ENCODE results near the gene KEL. TPM values are rescaled to one million over a fixed set of nuclear protein-coding genes. Genes with fewer than 3 reads are reported as not detected.

KEL gene
- total RNA-seq, 1 experiment from 2014 or later: 0.91 TPM

DNA sequence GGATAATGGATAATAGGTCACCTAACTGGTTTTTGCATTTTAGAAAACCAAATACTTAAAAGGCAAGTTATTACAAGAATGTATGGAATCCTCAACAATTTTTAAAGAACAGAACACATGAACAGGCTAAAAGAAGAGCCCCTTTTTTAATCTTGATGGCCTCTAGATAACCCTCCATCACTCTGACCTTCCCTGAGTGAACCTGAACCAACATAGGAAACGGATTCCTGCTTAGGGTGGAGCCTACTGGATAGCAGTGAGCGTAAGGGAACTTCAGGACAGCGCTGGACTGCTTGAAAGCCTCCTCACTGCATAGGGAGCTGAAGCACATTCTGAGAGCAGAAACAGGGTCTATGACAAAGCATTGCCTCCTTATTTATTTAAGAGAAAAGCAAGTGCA lies 49.1 kb downstream of the KEL start:
- intact Hi-C loops (cut with micrococcal nuclease): no loop called here
- H3K9ac ChIP-seq (ENCODE audit: low read length): no peak overlapping the region
- POLR2A ChIA-PET: no interaction called here
- no peaks in the 10 kb centered on the region for H4K20me1 ChIP-seq (ENCODE audit: insufficient read depth)
- H3K4me3 ChIP-seq (replicated peaks in 1 of 2; ENCODE audit: low read depth in 1 of 2, low read length in 2 of 2): no peak overlapping the region
- RAD21 ChIA-PET (ENCODE audit: low non-redundant PET in 1 of 2, low total read pairs in 2 of 2, uncharacterized antibody in 2 of 2, unreplicated experiment in 2 of 2): no interaction called here
- no peak overlapping the region for H3K27ac ChIP-seq (ENCODE audit: low read depth, low read length)
- CTCF ChIA-PET: no interaction called here
- no peaks in the 10 kb centered on the region for H3K36me3 ChIP-seq (ENCODE audit: control insufficient read depth in 1 of 2, insufficient read depth in 2 of 2, low read length in 2 of 2)
- H3K4me1 ChIP-seq (ENCODE audit: control insufficient read depth in 1 of 2, insufficient read depth in 2 of 2, low read length in 2 of 2): no peaks in the 10 kb centered on the region
- no peaks in the 10 kb centered on the region for H3K79me2 ChIP-seq (ENCODE audit: insufficient read depth, low read length)
- no peaks in the 10 kb centered on the region for H3K9me2 ChIP-seq (ENCODE audit: insufficient read depth)
- ATAC-seq (no peak), DNase-seq (ENCODE audit: low read depth, low spot score) (no peak)
- no TSS peak for BruUV-seq (replicated peaks)
- H3K9me3 ChIP-seq (ENCODE audit: control insufficient read depth in 1 of 2, insufficient read depth in 1 of 2, low read depth in 1 of 2, low read length in 2 of 2): no peaks in the 10 kb centered on the region
- TF ChIP-seq RAD21 (IDR thresholded peaks at IDR 0.05; ENCODE audit: low read depth) (no peak), YY1 (IDR thresholded peaks at IDR 0.05; ENCODE audit: extremely low read depth, insufficient replicate concordance, low read depth, low read length) (no peak), CBX3 (IDR thresholded peaks at IDR 0.05; ENCODE audit: low read depth) (no peak), JUND (IDR thresholded peaks at IDR 0.05) (no peak), ATF3 (IDR thresholded peaks at IDR 0.05) (no peak), EGR1 (IDR thresholded peaks at IDR 0.05; ENCODE audit: low read depth) (no peak), POLR2A (IDR thresholded peaks at IDR 0.05; ENCODE audit: borderline replicate concordance, extremely low read depth, insufficient read depth, insufficient read length) (no peak), SIN3A (IDR thresholded peaks at IDR 0.05; ENCODE audit: low read depth) (no peak), EZH2 (IDR thresholded peaks at IDR 0.05) (no peak), ELF1 (IDR thresholded peaks at IDR 0.05; ENCODE audit: borderline replicate concordance, low read depth) (no peak), TCF7L2 (IDR thresholded peaks at IDR 0.05; ENCODE audit: borderline replicate concordance, extremely low read depth, insufficient read depth, insufficient read length) (no peak), REST (IDR thresholded peaks at IDR 0.05; ENCODE audit: low read depth) (no peak), SP1 (IDR thresholded peaks at IDR 0.05; ENCODE audit: low read depth) (no peak), SRF (IDR thresholded peaks at IDR 0.05; ENCODE audit: low read depth) (no peak), FOSL1 (IDR thresholded peaks at IDR 0.05; ENCODE audit: low read depth) (no peak), MAX (IDR thresholded peaks at IDR 0.05) (no peak), EZH2phosphoT487 (IDR thresholded peaks at IDR 0.05; ENCODE audit: borderline replicate concordance) (no peak), ZNF274 (IDR thresholded peaks at IDR 0.05; ENCODE audit: low read depth, low read length) (no peak)
- TF ChIP-seq, protein P1, sequence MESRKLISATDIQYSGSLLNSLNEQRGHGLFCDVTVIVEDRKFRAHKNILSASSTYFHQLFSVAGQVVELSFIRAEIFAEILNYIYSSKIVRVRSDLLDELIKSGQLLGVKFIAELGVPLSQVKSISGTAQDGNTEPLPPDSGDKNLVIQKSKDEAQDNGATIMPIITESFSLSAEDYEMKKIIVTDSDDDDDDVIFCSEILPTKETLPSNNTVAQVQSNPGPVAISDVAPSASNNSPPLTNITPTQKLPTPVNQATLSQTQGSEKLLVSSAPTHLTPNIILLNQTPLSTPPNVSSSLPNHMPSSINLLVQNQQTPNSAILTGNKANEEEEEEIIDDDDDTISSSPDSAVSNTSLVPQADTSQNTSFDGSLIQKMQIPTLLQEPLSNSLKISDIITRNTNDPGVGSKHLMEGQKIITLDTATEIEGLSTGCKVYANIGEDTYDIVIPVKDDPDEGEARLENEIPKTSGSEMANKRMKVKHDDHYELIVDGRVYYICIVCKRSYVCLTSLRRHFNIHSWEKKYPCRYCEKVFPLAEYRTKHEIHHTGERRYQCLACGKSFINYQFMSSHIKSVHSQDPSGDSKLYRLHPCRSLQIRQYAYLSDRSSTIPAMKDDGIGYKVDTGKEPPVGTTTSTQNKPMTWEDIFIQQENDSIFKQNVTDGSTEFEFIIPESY (IDR thresholded peaks at IDR 0.05; ENCODE audit: extremely low read depth, insufficient replicate concordance, low read length): no peak
- TF ChIP-seq, protein P2, sequence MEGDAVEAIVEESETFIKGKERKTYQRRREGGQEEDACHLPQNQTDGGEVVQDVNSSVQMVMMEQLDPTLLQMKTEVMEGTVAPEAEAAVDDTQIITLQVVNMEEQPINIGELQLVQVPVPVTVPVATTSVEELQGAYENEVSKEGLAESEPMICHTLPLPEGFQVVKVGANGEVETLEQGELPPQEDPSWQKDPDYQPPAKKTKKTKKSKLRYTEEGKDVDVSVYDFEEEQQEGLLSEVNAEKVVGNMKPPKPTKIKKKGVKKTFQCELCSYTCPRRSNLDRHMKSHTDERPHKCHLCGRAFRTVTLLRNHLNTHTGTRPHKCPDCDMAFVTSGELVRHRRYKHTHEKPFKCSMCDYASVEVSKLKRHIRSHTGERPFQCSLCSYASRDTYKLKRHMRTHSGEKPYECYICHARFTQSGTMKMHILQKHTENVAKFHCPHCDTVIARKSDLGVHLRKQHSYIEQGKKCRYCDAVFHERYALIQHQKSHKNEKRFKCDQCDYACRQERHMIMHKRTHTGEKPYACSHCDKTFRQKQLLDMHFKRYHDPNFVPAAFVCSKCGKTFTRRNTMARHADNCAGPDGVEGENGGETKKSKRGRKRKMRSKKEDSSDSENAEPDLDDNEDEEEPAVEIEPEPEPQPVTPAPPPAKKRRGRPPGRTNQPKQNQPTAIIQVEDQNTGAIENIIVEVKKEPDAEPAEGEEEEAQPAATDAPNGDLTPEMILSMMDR (IDR thresholded peaks at IDR 0.05 in 2 of 3, conservative IDR thresholded peaks at IDR 0.05 in 1 of 3; ENCODE audit: borderline replicate concordance in 1 of 3, insufficient read depth in 1 of 3, low read depth in 2 of 3, low read length in 2 of 3): no peak
- H2AFZ ChIP-seq (ENCODE audit: low read depth, low read length, poor library complexity, severe bottlenecking): no peak overlapping the region
- peaks cover 19% of the 10 kb centered on the region for H3K27me3 ChIP-seq (ENCODE audit: insufficient read depth, low read length)
- H3K4me2 ChIP-seq (ENCODE audit: low read length): no peak overlapping the region

Measured in HCT116 (cell line).